Neural progenitor cell (in vitro differentiated cells): Measurements from ENCODE around the gene DUS1L.

ENCODE experiments used
- EZH2 ChIP-seq: fragments of 200-600 bp; sonication (generic); IDR thresholded peaks from 2 replicates; pipeline ENCODE4 v1.6.1; 2017; ENCODE audit warnings: antibody characterized with exemption, mild to moderate bottlenecking, moderate library complexity
- TF ChIP-seq, protein P1 (sequence below): fragments of 200-600 bp; sonication (generic); IDR thresholded peaks from 2 replicates; pipeline ENCODE4 v1.5.1; 2017; ENCODE audit warnings: antibody characterized with exemption, mild to moderate bottlenecking

DNA sequence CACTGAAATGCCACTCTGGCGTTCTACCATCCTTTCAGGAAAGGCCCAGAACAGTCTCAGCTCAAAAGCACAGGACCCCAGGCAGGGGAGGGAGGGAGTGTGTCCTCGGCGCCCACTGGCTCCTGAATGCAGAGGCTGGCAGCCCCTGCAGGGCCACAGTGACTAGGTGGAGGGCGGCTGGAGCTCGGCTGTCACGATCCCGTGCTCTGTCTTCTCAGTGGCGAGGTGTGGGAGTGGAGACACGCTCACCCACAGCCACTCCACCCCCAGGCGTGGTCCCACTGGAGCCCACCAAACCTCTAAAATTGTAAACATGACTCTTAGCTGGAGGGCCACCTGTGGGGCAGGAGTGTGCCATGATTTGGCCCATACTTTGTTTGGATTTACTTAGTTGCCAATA, 48.8 kb upstream of the DUS1L start:
- no peak for TF ChIP-seq EZH2
- TF ChIP-seq, protein P1, sequence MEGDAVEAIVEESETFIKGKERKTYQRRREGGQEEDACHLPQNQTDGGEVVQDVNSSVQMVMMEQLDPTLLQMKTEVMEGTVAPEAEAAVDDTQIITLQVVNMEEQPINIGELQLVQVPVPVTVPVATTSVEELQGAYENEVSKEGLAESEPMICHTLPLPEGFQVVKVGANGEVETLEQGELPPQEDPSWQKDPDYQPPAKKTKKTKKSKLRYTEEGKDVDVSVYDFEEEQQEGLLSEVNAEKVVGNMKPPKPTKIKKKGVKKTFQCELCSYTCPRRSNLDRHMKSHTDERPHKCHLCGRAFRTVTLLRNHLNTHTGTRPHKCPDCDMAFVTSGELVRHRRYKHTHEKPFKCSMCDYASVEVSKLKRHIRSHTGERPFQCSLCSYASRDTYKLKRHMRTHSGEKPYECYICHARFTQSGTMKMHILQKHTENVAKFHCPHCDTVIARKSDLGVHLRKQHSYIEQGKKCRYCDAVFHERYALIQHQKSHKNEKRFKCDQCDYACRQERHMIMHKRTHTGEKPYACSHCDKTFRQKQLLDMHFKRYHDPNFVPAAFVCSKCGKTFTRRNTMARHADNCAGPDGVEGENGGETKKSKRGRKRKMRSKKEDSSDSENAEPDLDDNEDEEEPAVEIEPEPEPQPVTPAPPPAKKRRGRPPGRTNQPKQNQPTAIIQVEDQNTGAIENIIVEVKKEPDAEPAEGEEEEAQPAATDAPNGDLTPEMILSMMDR, result no peak
